ENCODE measurements around the gene DNAJC30.

Gene DNAJC30

DNA sequence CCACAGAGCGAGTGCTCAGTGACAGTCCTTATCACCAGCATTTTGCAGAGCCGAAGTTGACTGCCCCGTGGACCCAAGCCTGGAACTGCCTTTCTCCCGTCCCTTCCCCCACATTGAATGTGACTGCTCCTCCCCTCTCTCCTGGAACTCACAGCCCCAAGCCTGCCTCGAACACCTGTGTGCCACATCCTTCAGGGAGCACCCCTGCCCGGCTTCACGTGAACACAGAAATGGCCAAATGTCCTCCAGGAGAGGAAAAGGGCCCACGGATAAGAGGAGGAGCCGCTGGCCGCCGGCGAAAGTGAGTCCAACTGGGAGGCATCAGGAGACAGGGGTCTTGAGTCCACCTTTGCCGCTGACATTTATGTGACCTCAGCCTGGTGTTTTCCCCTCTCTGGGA lies 20.0 kb upstream of the DNAJC30 start:
- H3K9me3 Mint-ChIP-seq = no peaks in the 10 kb centered on the region
- peaks cover 4% of the 10 kb centered on the region for H3K4me1 Mint-ChIP-seq (ENCODE audit: low read depth)
- no peak overlapping the region for H3K4me3 Mint-ChIP-seq
- H3K27me3 Mint-ChIP-seq (ENCODE audit: low read depth) = no peaks in the 10 kb centered on the region
- H3K27ac Mint-ChIP-seq = no peak overlapping the region
- peaks cover 21% of the 10 kb centered on the region for H3K36me3 Mint-ChIP-seq (ENCODE audit: low read depth)

DNA sequence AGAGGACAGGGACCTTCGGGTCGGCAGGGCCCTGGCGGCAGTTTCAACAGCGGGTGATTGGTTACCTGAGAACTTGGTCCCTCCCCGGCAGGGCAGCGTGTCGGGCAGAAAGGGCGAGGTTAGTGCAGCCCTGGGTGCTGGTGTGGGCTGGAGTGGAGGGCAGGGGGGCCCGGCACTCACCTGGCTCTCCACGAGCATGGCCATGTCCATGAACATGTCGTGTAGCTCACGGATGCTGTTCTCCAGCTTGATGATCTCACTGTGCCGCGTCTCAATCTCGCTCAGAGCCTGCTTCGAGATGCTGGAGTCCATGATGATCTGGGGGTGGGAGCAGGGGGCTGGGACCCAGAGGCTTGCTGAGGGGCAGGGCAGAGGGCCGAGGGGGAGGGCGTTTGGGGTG lies 19.4 kb upstream of the DNAJC30 start:
- Mint-ChIP-seq H3K27me3 (ENCODE audit: low read depth) (no peaks in the 10 kb centered on the region), H3K4me3 (no peak overlapping the region), H3K27ac (no peak overlapping the region), H3K36me3 (ENCODE audit: low read depth) (peaks cover 21% of the 10 kb centered on the region), H3K9me3 (no peaks in the 10 kb centered on the region), H3K4me1 (ENCODE audit: low read depth) (peaks cover 4% of the 10 kb centered on the region)

DNA sequence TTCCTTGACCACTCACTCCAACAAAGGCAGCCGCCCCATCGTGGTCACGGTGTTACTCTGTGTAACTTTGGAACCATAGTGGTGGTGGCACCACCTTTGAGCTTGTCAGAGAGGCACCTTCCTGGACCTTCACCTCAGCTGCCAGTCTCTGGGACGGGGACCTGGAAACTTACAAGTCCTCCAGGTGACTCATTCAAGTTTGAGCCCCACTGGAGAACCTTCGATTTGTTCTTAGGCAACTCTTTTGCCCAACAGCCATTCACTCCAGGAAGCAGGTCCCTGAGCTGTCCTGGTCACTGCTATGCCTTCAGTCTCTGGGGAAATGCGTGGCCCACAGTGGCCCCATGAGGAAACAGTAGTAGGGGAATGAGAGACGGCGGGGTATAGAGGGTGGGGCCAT lies 19.0 kb upstream of the DNAJC30 start:
- H3K36me3 Mint-ChIP-seq (ENCODE audit: low read depth) = peaks cover 23% of the 10 kb centered on the region

DNA sequence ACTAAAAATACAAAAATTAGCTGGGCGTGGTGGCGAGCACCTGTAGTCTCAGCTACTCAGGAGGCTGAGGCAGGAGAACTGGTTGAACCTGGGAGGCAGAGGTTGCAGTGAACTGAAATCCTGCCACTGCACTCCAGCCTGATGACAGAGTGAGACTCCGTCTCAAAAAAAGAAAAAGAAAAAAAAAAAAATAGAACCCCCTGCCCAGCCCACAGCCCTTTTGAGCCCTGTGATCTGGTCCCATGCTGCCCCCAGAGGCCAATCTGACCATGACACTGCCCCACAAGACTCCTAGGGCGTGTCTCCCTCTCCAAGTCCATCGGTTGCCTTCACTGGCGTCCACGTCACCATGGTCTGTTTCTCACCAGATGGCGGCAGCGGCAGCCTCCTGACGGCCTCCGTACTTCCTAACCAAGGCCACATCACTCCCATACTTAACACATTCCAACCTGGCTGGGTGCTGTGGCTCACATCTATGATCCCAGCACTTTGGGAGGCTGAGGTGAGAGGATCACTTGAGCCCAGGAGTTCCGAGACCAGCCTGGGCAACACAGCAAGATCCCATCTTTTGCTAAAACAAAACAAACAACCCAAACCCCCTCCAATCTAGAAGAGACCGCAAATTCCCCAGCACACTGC lies 18.2 kb upstream of the DNAJC30 start:
- H3K27ac Mint-ChIP-seq = no peak overlapping the region
- H3K9me3 Mint-ChIP-seq = no peaks in the 10 kb centered on the region

More for the DNA sequence above, 19.0 kb upstream of the DNAJC30 start:
- Mint-ChIP-seq H3K27ac (no peak overlapping the region), H3K9me3 (no peaks in the 10 kb centered on the region), H3K4me1 (ENCODE audit: low read depth) (peaks cover 4% of the 10 kb centered on the region), H3K4me3 (no peak overlapping the region), H3K27me3 (ENCODE audit: low read depth) (no peaks in the 10 kb centered on the region)

DNA sequence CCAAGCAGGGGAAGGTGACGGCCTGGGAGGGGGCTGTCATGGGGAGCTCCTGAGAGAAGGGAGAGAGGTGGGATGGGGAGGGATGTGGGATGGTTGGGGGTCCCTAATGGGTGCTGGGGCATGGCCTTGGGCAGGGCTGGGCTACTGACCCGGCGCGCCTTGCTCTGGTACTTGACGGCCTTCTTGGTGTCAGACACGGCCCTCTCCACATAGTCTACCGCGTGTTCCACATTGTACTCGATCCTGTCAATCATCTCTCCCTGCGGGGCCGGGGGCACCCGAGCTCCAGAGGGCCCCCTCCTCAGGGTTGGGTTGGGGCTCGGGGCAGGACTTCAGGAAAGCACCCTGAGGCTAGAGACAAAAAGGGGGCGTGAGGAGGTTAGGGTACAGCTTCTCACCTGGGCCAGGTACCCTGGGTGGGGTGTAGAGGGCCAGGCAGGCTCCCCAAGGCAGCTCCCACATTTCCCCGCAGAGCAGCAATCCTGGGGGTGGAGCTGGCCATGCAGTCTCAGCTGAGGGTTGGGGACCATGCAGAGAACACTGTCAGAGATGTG lies 17.4 kb upstream of the DNAJC30 start:
- Mint-ChIP-seq H3K4me3 (no peak overlapping the region), H3K9me3 (no peaks in the 10 kb centered on the region), H3K27ac (no peak overlapping the region), H3K36me3 (ENCODE audit: low read depth) (peaks cover 29% of the 10 kb centered on the region), H3K27me3 (ENCODE audit: low read depth) (no peaks in the 10 kb centered on the region), H3K4me1 (ENCODE audit: low read depth) (peaks cover 4% of the 10 kb centered on the region)

More for the DNA sequence above, 18.2 kb upstream of the DNAJC30 start:
- peaks cover 4% of the 10 kb centered on the region for H3K4me1 Mint-ChIP-seq (ENCODE audit: low read depth)
- no peaks in the 10 kb centered on the region for H3K27me3 Mint-ChIP-seq (ENCODE audit: low read depth)
- no peak overlapping the region for H3K4me3 Mint-ChIP-seq
- H3K36me3 Mint-ChIP-seq (ENCODE audit: low read depth) = peaks cover 26% of the 10 kb centered on the region

DNA sequence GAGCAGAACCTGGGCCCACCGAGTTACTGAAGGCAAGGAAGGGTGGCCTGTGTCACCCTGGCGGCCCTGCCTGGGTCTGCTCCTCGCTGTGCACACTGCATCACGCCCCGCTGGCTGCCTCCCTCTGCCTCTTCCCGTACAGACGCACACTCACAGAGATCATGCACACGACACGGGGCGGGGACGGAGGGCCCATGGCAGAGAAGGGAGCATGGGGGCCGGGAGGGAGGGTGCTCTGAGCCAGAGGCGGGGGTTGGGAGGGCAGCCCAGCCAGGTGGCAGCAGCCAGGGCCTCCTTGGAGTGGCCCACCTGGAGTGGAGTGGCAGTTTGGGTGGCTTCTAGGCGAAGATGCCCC lies 16.8 kb upstream of the DNAJC30 start:
- Mint-ChIP-seq H3K4me3 (no peak overlapping the region), H3K27me3 (ENCODE audit: low read depth) (no peaks in the 10 kb centered on the region), H3K36me3 (ENCODE audit: low read depth) (peaks cover 32% of the 10 kb centered on the region), H3K27ac (no peak overlapping the region), H3K9me3 (no peaks in the 10 kb centered on the region), H3K4me1 (ENCODE audit: low read depth) (peaks cover 4% of the 10 kb centered on the region)

DNA sequence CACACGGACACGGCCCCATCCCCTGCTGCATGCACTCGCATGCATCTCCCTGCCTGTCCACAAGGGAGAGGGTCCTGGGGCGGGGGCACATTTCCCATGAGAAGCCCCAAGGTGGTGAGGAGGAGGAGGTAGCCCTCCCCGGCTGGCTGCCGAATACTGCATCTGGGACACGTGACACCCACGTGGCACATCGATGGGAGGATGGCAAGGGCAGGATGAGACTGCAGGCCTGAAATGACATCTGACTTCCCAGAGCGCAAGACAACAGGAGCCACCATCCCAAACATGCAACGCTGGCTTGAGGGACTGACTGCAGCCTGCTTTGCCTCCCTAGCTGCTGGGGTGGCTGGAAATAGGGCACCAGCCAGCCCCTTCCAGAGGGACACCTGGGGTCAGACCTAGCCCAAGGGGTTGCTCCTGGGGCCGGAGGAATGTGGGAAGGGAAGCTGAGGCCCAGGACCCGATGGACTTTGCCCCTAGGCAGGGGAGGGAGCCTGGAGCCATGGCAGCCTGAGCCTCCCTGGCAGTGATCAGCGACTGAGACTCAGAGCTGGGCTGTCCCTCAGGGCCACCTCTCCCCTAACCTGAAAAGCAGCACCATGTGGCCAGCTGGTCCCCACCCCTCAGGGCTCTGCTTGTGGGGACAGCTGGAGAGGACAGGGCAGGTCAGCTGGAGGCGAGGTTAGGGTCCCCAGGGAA lies 16.3 kb upstream of the DNAJC30 start:
- no peak overlapping the region for H3K4me3 Mint-ChIP-seq
- H3K27me3 Mint-ChIP-seq (ENCODE audit: low read depth) = no peaks in the 10 kb centered on the region
- peaks cover 36% of the 10 kb centered on the region for H3K36me3 Mint-ChIP-seq (ENCODE audit: low read depth)
- H3K9me3 Mint-ChIP-seq = no peaks in the 10 kb centered on the region
- H3K27ac Mint-ChIP-seq = no peak overlapping the region
- peaks cover 4% of the 10 kb centered on the region for H3K4me1 Mint-ChIP-seq (ENCODE audit: low read depth)

DNA sequence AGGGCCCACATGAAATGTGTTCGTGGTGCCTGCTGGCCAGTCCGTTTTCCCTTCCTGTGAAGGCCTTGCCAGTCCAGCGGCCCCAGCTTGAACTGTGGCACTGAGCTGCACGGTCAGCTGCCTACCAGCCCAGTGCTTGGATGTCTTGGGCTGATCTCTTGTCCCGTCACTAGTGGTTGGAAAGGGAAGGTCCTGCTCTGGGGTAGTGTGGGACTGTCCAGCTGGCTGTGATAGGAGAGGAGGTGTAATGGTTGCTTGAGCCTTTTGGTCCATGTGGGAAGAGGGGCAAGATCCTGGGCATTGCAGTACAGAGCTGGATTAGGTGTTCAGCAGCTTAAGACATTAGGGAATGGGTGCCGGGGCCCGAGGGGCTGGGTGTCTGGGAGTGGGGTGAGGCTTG lies 15.2 kb upstream of the DNAJC30 start:
- Mint-ChIP-seq H3K27me3 (ENCODE audit: low read depth) (no peaks in the 10 kb centered on the region), H3K27ac (no peak overlapping the region), H3K4me3 (no peak overlapping the region), H3K4me1 (ENCODE audit: low read depth) (peaks cover 6% of the 10 kb centered on the region), H3K9me3 (no peaks in the 10 kb centered on the region), H3K36me3 (ENCODE audit: low read depth) (peaks cover 40% of the 10 kb centered on the region)

DNA sequence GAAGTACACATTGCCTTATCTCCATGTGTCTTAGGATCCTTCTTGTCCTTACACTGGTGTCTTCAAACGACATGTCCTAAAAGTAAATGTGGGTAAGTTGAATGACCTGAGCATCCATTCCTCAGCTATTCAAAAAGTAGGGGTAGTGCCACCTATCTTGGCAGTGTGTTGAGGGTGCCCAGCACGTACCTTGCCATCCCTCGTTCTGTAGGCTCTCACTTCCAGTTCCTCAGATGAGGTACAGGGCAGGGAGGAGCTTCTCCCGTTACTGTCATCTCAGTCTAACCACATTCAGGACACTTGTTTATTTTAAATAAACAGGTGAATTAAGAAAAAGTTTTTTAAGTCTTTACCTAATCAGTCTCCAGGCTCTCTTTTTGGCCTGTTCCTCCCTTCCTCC lies 13.1 kb upstream of the DNAJC30 start:
- H3K4me1 Mint-ChIP-seq (ENCODE audit: low read depth) = peaks cover 3% of the 10 kb centered on the region
- H3K9me3 Mint-ChIP-seq = no peaks in the 10 kb centered on the region
- no peak overlapping the region for H3K27ac Mint-ChIP-seq
- no peak overlapping the region for H3K4me3 Mint-ChIP-seq
- no peaks in the 10 kb centered on the region for H3K27me3 Mint-ChIP-seq (ENCODE audit: low read depth)
- H3K36me3 Mint-ChIP-seq (ENCODE audit: low read depth) = peaks cover 38% of the 10 kb centered on the region

DNA sequence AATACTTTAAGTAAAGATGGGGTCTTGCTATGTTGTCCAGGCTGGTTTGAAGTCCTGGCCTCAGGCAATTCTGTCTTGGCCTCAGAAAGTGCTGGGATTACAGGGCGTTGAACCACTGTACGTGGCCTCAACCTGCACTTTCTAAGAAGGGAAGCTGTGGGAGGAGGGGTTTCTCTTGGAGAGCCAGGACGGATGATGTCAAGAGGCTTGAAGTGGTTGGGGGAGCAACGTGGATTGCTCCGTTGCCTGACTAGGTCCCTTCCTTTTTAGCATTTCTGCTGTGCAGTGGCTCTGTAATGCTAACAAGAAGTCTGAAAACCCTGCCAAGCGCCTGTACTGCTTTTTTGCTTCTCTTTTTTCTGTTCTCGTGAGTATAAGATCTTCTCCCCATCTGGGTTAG lies 7.4 kb upstream of the DNAJC30 start:
- Mint-ChIP-seq H3K4me1 (ENCODE audit: low read depth) (peaks cover 15% of the 10 kb centered on the region), H3K36me3 (ENCODE audit: low read depth) (peaks cover 47% of the 10 kb centered on the region), H3K27me3 (ENCODE audit: low read depth) (no peaks in the 10 kb centered on the region), H3K4me3 (no peak overlapping the region), H3K9me3 (no peaks in the 10 kb centered on the region), H3K27ac (no peak overlapping the region)

DNA sequence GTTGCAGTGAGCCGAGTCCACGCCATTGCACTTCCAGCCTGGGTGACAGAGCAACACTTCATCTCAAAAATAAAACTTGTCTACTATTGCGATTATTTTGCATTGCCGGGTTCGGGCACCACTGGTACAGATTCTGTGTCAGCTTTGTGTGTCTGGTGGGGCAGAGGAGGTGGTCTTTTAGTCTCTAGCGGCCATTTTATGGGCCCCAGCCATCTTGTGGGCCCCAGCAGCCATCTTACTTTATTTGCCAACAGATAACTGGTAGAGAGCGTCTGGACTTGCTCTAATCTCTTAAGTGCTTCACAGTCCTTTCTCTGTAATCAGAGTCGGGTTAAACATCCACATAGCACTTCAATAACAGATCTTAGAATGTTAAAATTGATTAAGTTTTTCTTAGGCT lies 5.0 kb upstream of the DNAJC30 start:
- H3K9me3 Mint-ChIP-seq = no peaks in the 10 kb centered on the region
- no peaks in the 10 kb centered on the region for H3K27me3 Mint-ChIP-seq (ENCODE audit: low read depth)
- H3K36me3 Mint-ChIP-seq (ENCODE audit: low read depth) = peaks cover 39% of the 10 kb centered on the region
- H3K4me1 Mint-ChIP-seq (ENCODE audit: low read depth) = peaks cover 17% of the 10 kb centered on the region
- no peak overlapping the region for H3K27ac Mint-ChIP-seq
- H3K4me3 Mint-ChIP-seq = no peak overlapping the region

DNA sequence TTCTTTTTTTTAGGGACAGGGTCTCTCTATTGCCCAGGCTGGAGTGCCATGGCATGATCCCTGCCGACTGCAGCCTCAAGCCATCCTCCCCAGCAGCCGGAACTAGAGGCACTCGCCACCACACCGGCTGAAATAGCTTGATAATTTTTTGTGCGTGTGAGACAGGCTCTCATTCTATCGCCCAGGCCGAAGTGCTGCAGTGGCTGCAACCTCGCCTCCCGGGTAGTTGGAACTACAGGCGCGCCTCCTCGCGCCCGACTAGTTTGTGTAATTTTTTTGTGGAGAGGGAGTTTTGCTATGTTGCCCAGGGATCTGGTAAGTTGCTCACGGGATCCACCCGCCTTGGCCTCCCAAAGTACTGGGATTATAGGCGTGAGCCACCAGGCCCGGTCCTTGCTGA lies 2.1 kb upstream of the DNAJC30 start:
- no peaks in the 10 kb centered on the region for H3K27me3 Mint-ChIP-seq (ENCODE audit: low read depth)
- H3K4me1 Mint-ChIP-seq (ENCODE audit: low read depth) = peaks cover 30% of the 10 kb centered on the region
- H3K9me3 Mint-ChIP-seq = no peaks in the 10 kb centered on the region
- H3K4me3 Mint-ChIP-seq = peak overlapping the region; percentile 40
- peaks cover 26% of the 10 kb centered on the region for H3K36me3 Mint-ChIP-seq (ENCODE audit: low read depth)
- H3K27ac Mint-ChIP-seq = no peak overlapping the region

DNA sequence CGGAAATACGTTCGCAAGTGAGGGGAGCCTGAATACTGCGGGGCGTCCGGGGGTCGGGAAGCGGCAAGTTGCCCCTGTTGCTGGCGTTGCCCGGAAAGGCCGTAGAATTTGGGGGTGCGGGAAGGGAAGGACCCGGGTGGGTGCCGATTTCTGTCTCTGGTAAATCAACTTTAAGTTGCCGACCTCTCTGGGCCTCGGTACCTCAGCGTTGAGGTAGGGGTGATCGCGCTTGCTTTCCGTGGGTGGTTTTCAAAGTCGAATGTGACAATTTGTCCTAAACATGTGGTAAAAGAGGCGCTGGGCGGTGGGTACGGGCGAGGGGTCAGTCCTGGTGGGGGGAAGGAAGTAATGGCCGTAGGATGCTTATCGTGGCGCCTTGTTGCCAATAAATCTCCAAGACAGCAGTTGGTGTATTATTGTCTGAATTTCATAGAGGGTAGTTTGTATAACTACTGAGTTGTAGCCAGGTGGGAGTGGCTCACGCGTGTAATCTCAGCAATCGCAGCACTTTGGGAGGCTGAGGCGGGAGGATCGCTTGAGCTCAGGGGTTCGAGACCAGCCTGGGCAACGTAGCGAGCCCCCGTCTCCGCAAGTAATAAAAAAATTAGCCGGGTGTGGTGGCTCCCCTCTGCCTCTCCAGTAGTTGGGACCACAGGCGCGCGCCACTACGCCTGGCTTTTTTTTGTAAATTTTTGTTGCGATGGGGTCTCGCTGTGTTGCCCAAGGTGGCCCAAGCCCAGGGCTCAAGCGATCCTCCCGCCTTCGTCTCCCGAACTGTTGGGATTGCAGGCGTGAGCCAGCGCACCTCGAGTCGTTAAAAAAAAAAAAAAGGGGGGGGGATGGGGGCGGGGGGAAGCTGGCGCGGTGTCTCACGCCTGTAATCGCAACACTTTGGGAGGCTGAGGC lies 788 bp upstream of the DNAJC30 start:
- Mint-ChIP-seq H3K9me3 (no peaks in the 10 kb centered on the region), H3K4me1 (ENCODE audit: low read depth) (peaks cover 28% of the 10 kb centered on the region), H3K27ac (peak overlapping the region; percentile 97), H3K4me3 (peak overlapping the region; percentile 99), H3K27me3 (ENCODE audit: low read depth) (no peaks in the 10 kb centered on the region), H3K36me3 (ENCODE audit: low read depth) (peaks cover 20% of the 10 kb centered on the region)

DNA sequence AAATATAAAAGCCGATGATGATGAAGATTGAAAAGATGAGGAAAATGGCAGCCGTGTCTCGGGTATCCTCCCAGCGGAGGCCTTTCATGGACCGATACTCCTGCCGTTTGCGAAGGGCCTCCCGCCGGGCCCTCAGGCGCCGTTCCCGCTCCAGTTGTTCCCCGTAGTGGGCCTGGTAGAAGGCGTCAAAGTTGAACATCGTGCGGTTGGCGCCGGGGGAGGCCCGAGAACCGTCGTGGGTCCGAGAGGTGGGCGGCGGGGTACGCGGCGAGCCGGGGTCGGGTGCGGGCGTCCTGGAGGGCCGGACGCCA lies 553 bp downstream of the DNAJC30 start:
- Mint-ChIP-seq H3K36me3 (ENCODE audit: low read depth) (peaks cover 17% of the 10 kb centered on the region), H3K9me3 (no peaks in the 10 kb centered on the region), H3K27me3 (ENCODE audit: low read depth) (no peaks in the 10 kb centered on the region), H3K4me1 (ENCODE audit: low read depth) (peaks cover 23% of the 10 kb centered on the region), H3K27ac (peak overlapping the region; percentile 97), H3K4me3 (peak overlapping the region; percentile 99)

DNA sequence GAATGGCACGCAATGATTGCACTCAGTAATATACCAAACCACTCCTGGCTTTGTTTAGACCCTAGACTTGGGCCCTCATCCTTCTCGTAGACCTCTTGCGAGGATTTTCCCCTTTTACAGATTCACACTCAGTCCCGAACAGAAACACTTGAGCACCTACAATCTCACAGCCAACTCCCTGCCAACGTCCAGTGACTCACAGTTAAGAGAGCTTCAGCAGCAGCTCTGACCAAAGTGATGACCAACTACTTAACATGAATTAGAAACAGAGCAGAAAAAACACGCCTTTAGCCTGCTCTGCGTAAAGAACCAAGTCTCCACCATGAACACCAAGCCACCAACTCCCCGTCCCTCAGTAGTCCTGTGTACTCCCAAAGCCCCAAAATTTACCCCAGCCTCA lies 2.2 kb downstream of the DNAJC30 start:
- Mint-ChIP-seq H3K4me1 (ENCODE audit: low read depth) (peaks cover 20% of the 10 kb centered on the region), H3K9me3 (no peaks in the 10 kb centered on the region), H3K27ac (no peak overlapping the region), H3K36me3 (ENCODE audit: low read depth) (peaks cover 13% of the 10 kb centered on the region), H3K27me3 (ENCODE audit: low read depth) (no peaks in the 10 kb centered on the region), H3K4me3 (peak overlapping the region; percentile 99)

Measured in T-helper 1 cell treated with Interleukin-12 subunit alpha and Interleukin-12 subunit beta and Interleukin-4 antibody, amounts not matched to agents 30 μg/mL and 1 μg/mL, for 36 hours (primary cell).